GM12864 (cell line): Measurements from ENCODE around the gene MYO18A.

Source experiments
- DNase-seq: peaks from one replicate; pipeline ENCODE4 v3.0.0-alpha.2; 2011; ENCODE audit warnings: low read depth
- H3K4me3 ChIP-seq: 2 replicates; pipeline ENCODE4 v1.5.1; 2011; ENCODE audit warnings: mild to moderate bottlenecking, low read depth, low read length, control low read depth
- CTCF ChIP-seq: IDR thresholded peaks from 2 replicates; pipeline ENCODE4 v1.5.1; 2011; ENCODE audit warnings: low read depth, mild to moderate bottlenecking, moderate library complexity, low read length, control low read depth, inconsistent platforms; ENCODE audit errors: missing control alignments

Gene MYO18A

GRCh38 chr17:29077320-29077719 lies 102.9 kb downstream of the MYO18A start:
- no peak for DNase-seq
- TF ChIP-seq CTCF, result no peak

GRCh38 chr17:29076722-29077121 lies 103.5 kb downstream of the MYO18A start:
- H3K4me3 ChIP-seq, result no peak overlapping the region
- no peak for DNase-seq
- no peak for TF ChIP-seq CTCF

More at GRCh38 chr17:29077320-29077719, 102.9 kb downstream of the MYO18A start:
- no peak overlapping the region for H3K4me3 ChIP-seq

GRCh38 chr17:29076087-29076486 lies 104.1 kb downstream of the MYO18A start:
- no peak for TF ChIP-seq CTCF
- H3K4me3 ChIP-seq, result no peak overlapping the region
- no peak for DNase-seq

GRCh38 chr17:29074488-29074887 lies 105.7 kb downstream of the MYO18A start:
- no peak for DNase-seq
- TF ChIP-seq CTCF, result no peak
- H3K4me3 ChIP-seq, result no peak overlapping the region

- TF ChIP-seq CTCF, result no peak
- no peak for DNase-seq
- no peak overlapping the region for H3K4me3 ChIP-seq
Observed at GRCh38 chr17:29073520-29073919, 106.7 kb downstream of the MYO18A start.

- TF ChIP-seq CTCF, result no peak
- H3K4me3 ChIP-seq, result no peak overlapping the region
- no peak for DNase-seq
Observed at GRCh38 chr17:29073045-29073444, 107.2 kb downstream of the MYO18A start.

GRCh38 chr17:29071303-29071702 lies 108.9 kb downstream of the MYO18A start:
- TF ChIP-seq CTCF, result no peak
- no peak overlapping the region for H3K4me3 ChIP-seq
- no peak for DNase-seq
